Measurements from ENCODE around the gene SIGLEC8.
"Not testable (repeated sequence)": the region's sequence is repeated elsewhere in the genome, so short reads cannot be mapped to it uniquely, and the experiment has no call there.

Gene SIGLEC8

GRCh38 chr19:51458051-51458645, at the start of gene SIGLEC8:
Gene SIGLEC8, minus strand, starts transcription at chr19:51458454. Its CDS starts 67 bp downstream, at chr19:51458387.
- DNase-seq, result no peak

- DNase-seq, result no peak
These were observed 49.4 kb upstream of the SIGLEC8 start for GRCh38 chr19:51507640-51508058.

- no peak for DNase-seq
These were observed 48.9 kb upstream of the SIGLEC8 start for GRCh38 chr19:51507192-51507591.

- no peak for DNase-seq
These were observed 47.6 kb upstream of the SIGLEC8 start for GRCh38 chr19:51505904-51506303.

GRCh38 chr19:51503896-51504295, 45.6 kb upstream of the SIGLEC8 start:
- no peak for DNase-seq

- peak; percentile 50 for DNase-seq
These were observed 45.1 kb upstream of the SIGLEC8 start for GRCh38 chr19:51503286-51503817.

- DNase-seq, result peak; percentile 59
These were observed 43.5 kb upstream of the SIGLEC8 start, which contains the start of gene SIGLEC12 for GRCh38 chr19:51501594-51502263. Gene SIGLEC12, minus strand, starts transcription at chr19:51501800. Its CDS starts 67 bp downstream, at chr19:51501733.

- not testable (repeated sequence) for DNase-seq
These were observed 42.7 kb upstream of the SIGLEC8 start for GRCh38 chr19:51500931-51501330.

- DNase-seq, result no peak
These were observed 39.4 kb upstream of the SIGLEC8 start for GRCh38 chr19:51497666-51498065.

- DNase-seq, result no peak
These were observed 35.5 kb upstream of the SIGLEC8 start for GRCh38 chr19:51493776-51494175.

GRCh38 chr19:51491586-51491985, 33.3 kb upstream of the SIGLEC8 start:
- DNase-seq, result no peak

GRCh38 chr19:51490676-51491075, 32.4 kb upstream of the SIGLEC8 start:
- DNase-seq, result no peak

GRCh38 chr19:51489113-51489512, 30.9 kb upstream of the SIGLEC8 start:
- no peak for DNase-seq

- no peak for DNase-seq
These were observed 30.2 kb upstream of the SIGLEC8 start for GRCh38 chr19:51488491-51488890.

GRCh38 chr19:51485960-51486660, 27.9 kb upstream of the SIGLEC8 start:
- no peak for DNase-seq

GRCh38 chr19:51480590-51480989, 22.3 kb upstream of the SIGLEC8 start:
- no peak for DNase-seq

GRCh38 chr19:51479531-51480331, 21.5 kb upstream of the SIGLEC8 start:
- DNase-seq, result no peak

GRCh38 chr19:51478381-51479234, 20.4 kb upstream of the SIGLEC8 start, which contains the start of gene CEACAM18:
Gene CEACAM18, plus strand, starts transcription at chr19:51478539.
- no peak for DNase-seq

- DNase-seq, result no peak
These were observed 19.1 kb upstream of the SIGLEC8 start for GRCh38 chr19:51477344-51477743.

- no peak for DNase-seq
These were observed 17.9 kb upstream of the SIGLEC8 start for GRCh38 chr19:51476164-51476563.

- peak; percentile 85 for DNase-seq
These were observed 14.9 kb upstream of the SIGLEC8 start for GRCh38 chr19:51473009-51473707.
